BLaER1 (cell line): Measurements from ENCODE around the gene FAM117A.
A peak's percentile ranks its signal among the peaks of the same experiment; 100 is the strongest.

Experiments
- H3K27ac ChIP-seq: shearing (Covaris generic); formaldehyde crosslinking; 2 replicates; pipeline ENCODE4 v1.8.1; 2022
- H3K27me3 ChIP-seq: shearing (Covaris generic); formaldehyde crosslinking; 2 replicates; pipeline ENCODE4 v1.8.1; 2022
- H3K36me3 ChIP-seq: shearing (Covaris generic); formaldehyde crosslinking; 2 replicates; pipeline ENCODE4 v1.8.1; 2022
- H3K4me1 ChIP-seq: shearing (Covaris generic); formaldehyde crosslinking; 2 replicates; pipeline ENCODE4 v1.8.1; 2022
- H3K4me2 ChIP-seq: shearing (Covaris generic); formaldehyde crosslinking; 2 replicates; pipeline ENCODE4 v1.8.1; 2022
- H3K4me3 ChIP-seq: shearing (Covaris generic); formaldehyde crosslinking; 2 replicates; pipeline ENCODE4 v1.8.1; 2022
- H3K9ac ChIP-seq: shearing (Covaris generic); formaldehyde crosslinking; 2 replicates; pipeline ENCODE4 v1.8.1; 2022
- H3K9me3 ChIP-seq: shearing (Covaris generic); formaldehyde crosslinking; 2 replicates; pipeline ENCODE4 v1.8.1; 2022
- H4K20me1 ChIP-seq: shearing (Covaris generic); formaldehyde crosslinking; 2 replicates; pipeline ENCODE4 v1.8.1; 2022
- Cebpa-rat ChIP-seq: shearing (Covaris generic); IDR thresholded peaks from 2 replicates; pipeline ENCODE4 v1.8.1; 2022

The FAM117A gene

DNA sequence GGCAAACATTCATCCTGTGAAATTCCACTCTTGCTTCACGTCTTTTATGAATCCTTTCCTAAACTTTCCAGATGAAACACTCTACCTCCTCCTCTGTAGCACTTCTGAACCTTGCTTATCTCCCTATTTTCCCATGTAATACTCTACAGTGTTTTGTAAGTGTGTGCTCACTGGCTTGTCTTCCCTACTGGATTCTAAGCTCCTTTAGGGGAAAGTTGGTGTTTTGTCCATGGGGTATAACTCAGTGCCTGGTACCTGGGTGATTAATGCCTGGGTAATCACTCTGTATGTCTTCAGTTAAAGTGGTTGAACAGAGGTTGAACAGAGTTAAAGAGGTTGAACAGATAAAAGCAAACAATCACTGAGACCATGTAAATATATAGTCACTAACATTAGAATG, 20.7 kb upstream of the FAM117A start:
- Histone ChIP-seq H3K36me3 (peaks cover 1% of the 10 kb centered on the region), H3K4me2 (peak overlapping the region; percentile 82; the same call in 1 of the 2 replicates), H3K4me1 (peaks cover 75% of the 10 kb centered on the region), H3K9ac (no peak overlapping the region), H3K9me3 (no peaks in the 10 kb centered on the region), H3K4me3 (no peak overlapping the region), H3K27ac (no peak overlapping the region), H3K27me3 (no peaks in the 10 kb centered on the region), H4K20me1 (peaks cover 5% of the 10 kb centered on the region)
- TF ChIP-seq Cebpa-rat, result no peak

DNA sequence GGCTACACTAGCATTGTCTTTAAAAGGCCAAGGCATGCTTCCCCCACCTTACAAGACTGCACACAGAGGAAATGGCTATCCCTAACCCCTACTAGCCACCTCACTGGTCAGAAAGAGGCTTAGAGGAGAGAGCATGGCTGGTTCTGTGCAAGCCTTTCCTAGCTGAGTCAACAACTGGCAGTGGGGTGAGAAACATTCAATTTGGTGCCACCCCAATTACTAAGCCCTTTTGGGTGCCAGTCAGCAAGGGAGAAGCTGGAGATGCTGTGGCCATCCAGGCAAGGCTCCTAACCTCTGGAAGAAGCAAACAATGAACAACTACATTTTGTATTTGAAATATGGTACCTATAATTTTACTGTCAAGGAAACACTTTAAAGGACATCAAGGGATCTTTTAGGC, 19.9 kb upstream of the FAM117A start:
- Histone ChIP-seq H4K20me1 (no peaks in the 10 kb centered on the region), H3K4me3 (no peak overlapping the region), H3K27me3 (no peaks in the 10 kb centered on the region), H3K27ac (peak overlapping the region; percentile 54), H3K4me2 (peak overlapping the region; percentile 82), H3K36me3 (no peaks in the 10 kb centered on the region), H3K4me1 (peaks cover 75% of the 10 kb centered on the region), H3K9ac (peak overlapping the region; percentile 48; the same call in 1 of the 2 replicates), H3K9me3 (no peaks in the 10 kb centered on the region)
- no peak for TF ChIP-seq Cebpa-rat

DNA sequence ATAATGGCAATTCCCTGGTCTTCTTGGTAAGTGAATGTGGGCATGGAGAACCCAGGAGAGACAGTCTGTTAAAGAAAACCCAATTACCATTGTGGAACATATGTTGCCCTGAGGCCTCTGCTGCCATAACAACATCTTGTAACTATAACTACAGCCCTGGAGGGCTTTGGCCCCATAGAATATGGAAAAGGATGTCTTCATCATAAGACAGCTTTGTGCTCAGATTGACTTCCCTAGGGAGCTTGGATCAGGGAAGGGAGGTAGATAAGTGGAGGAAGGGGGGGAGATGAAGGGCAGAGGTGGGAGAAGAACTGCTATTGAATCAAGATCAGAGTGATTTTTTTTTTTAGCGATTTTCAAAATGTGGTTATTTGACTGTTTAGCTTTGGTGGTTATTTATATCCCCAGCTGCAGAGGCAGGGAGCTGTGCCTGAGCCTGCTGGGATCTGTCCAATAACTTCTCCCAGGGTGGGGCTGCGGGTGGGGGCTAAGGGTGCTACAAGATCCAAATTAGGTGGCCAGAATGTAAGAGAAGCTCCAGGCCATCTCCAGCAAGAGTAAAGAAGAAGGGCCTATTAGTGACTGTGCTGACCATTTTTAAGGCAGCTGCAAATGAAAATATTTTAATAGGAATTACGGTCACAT, 19.3 kb upstream of the FAM117A start:
- TF ChIP-seq Cebpa-rat, result no peak
- H3K27me3 ChIP-seq, result no peaks in the 10 kb centered on the region
- no peaks in the 10 kb centered on the region for H3K9me3 ChIP-seq
- H3K9ac ChIP-seq, result peak overlapping the region; percentile 48; the same call in 1 of the 2 replicates
- no peak overlapping the region for H3K4me3 ChIP-seq
- peaks cover 75% of the 10 kb centered on the region for H3K4me1 ChIP-seq
- peak overlapping the region; percentile 82 for H3K4me2 ChIP-seq
- H3K27ac ChIP-seq, result peak overlapping the region; percentile 54
- no peaks in the 10 kb centered on the region for H4K20me1 ChIP-seq
- no peaks in the 10 kb centered on the region for H3K36me3 ChIP-seq

DNA sequence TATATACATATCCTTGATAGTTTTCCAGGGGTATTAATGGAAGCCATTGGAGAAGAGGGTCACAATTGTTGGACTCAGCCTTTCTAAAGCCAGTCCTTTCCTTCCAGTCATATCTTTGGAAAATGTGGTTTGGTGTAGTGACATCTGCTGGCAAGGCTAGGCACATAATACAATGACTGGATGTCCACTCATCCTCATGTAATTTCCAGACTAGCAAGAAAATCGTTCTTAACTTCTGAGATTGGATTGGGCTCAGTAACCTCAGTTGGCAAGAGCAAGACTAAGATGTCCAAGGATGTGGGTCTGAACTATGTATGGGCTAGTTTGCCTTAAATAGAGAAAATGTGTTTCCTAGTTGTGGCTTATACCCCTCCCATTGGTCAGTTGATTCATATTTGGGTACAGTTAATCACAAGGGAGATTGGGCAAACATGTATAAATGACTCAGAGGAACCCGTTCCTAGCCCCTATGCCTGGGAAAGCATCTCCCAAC, 15.9 kb upstream of the FAM117A start:
- Histone ChIP-seq H3K4me3 (no peak overlapping the region), H3K36me3 (no peaks in the 10 kb centered on the region), H3K4me1 (peaks cover 50% of the 10 kb centered on the region), H3K4me2 (peak overlapping the region; percentile 31), H3K9ac (no peak overlapping the region), H3K27ac (no peak overlapping the region), H3K27me3 (no peaks in the 10 kb centered on the region), H4K20me1 (no peaks in the 10 kb centered on the region), H3K9me3 (no peaks in the 10 kb centered on the region)
- TF ChIP-seq Cebpa-rat, result no peak

DNA sequence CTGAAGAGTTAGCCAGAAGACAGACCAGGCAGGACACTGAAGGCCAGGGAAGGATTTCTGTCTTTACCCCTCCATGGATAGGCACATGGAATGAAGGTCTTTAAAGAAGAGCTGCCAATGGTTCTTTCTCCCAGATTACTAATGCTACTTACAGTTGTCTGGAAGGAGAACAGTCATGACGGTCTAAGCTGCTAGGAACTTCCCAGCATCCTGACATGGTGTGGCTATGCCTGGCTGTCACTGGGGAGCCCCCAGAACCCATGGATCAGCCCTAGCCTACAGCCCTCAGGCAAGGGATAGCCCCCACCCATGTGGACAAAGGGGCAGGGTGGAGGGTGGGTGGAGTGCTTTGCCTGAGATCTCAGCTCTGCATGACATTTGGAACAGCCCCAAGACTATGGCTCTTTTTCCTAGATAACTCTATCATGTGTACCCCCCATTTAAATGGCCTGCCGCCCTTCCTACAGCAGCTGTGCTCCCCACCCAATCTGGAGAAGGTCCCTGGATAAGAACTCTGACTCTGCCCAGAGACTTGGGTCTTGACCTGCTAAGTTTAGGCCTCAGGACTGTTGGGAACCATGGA, 15.3 kb upstream of the FAM117A start:
- Histone ChIP-seq H3K36me3 (no peaks in the 10 kb centered on the region), H4K20me1 (no peaks in the 10 kb centered on the region), H3K9me3 (no peaks in the 10 kb centered on the region), H3K4me2 (peak overlapping the region; percentile 31; the same call in 1 of the 2 replicates), H3K27ac (no peak overlapping the region), H3K27me3 (no peaks in the 10 kb centered on the region), H3K9ac (no peak overlapping the region), H3K4me3 (no peak overlapping the region), H3K4me1 (peaks cover 44% of the 10 kb centered on the region)
- no peak for TF ChIP-seq Cebpa-rat

DNA sequence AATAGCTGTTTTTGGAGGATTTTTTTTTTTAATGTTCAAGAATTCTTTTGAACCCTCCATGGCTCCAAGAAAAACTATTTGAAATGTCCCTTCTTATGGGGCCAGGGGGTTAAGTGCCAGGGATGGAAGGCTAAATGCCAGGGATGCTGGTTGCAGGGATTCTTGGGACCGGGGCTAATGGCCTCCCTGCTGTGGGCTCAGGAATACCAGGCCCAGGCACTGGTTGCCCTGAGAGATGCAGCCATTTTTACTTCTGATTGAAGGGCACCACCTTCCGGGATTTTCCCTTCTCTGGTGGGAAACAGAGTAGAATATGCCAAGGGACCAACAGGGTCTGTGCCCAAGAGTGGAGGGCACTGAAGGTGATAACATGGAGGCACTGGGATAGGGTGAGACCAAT, 13.6 kb upstream of the FAM117A start:
- no peaks in the 10 kb centered on the region for H3K9me3 ChIP-seq
- no peak overlapping the region for H3K9ac ChIP-seq
- no peaks in the 10 kb centered on the region for H4K20me1 ChIP-seq
- H3K4me3 ChIP-seq, result no peak overlapping the region
- no peaks in the 10 kb centered on the region for H3K27me3 ChIP-seq
- no peak overlapping the region for H3K27ac ChIP-seq
- H3K4me1 ChIP-seq, result peaks cover 27% of the 10 kb centered on the region
- no peak for TF ChIP-seq Cebpa-rat
- H3K36me3 ChIP-seq, result no peaks in the 10 kb centered on the region
- H3K4me2 ChIP-seq, result no peak overlapping the region

DNA sequence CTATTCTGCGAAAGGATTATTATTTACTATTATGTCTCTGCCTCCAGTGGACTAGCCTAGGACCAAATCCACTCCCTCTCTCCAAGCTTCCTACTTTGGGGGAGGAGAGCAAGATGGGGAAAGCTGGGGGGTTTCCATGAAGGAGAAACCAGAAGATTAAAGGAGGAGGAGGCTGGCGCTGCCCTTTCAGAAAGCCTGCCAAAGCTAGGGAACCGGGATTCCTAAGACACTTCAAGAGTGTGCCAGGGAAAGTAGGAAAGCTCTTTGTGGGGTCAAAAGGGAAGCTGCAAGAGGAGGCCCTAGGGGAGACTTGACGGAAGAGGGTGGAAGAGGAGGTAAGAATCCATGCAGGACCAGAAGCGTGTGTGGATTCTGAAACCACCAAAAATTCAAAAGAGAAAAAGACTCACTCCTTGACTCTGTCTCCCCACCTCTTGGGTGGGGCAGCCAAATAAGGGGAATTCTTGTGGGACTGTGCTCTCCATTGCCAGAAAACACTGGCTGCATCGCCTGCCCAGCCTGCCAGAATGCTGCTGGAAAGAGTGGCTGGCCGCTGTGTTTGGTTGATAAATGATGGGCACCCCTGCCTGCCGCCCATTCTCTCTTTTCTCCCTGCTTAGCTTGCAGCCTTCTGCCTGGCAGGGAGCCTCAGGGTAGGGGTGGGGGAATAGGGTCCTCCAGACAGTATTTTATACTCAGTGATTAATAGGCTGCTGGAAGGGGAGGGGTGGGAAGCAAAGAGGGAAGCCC, 12.8 kb upstream of the FAM117A start:
- no peak overlapping the region for H3K4me2 ChIP-seq
- no peak overlapping the region for H3K27ac ChIP-seq

DNA sequence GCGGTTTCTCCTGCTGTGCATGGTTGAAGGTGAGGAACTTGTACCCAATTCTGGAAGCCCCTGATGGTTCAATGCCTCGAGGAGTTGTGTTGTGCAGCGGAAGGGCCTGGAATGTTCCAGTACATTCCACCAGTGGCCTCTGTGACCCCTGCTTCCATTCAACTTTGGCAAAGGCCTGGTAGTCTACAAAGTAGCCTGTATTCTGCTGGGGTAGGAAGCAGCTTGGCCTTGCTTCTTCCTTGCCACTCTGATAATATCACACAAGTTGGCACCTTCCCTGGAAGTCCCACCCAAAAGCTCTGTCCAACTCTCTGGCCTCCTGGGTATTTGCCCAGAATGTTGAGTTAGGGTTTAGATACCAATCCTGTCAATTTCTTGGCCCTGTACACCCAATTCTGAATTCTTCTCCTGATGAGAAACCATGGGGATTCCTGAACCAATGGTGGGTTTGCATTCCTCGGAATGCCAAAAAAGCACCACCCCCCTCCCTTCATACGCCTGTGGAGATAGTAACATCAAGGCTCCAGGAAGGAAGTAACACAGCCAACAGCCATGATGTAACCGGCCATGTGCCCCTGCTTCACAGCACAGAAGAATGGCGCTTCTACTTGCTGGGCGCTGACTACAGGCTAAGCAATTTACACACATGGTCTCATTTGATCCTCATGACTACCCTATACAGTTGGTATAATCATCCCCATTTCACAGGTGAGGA, 11.8 kb upstream of the FAM117A start:
- no peak overlapping the region for H3K9ac ChIP-seq

More for the DNA sequence above, 12.8 kb upstream of the FAM117A start:
- H3K4me3 ChIP-seq, result no peak overlapping the region
- no peaks in the 10 kb centered on the region for H3K9me3 ChIP-seq
- H3K36me3 ChIP-seq, result no peaks in the 10 kb centered on the region
- no peak overlapping the region for H3K9ac ChIP-seq
- H3K27me3 ChIP-seq, result no peaks in the 10 kb centered on the region
- peaks cover 29% of the 10 kb centered on the region for H3K4me1 ChIP-seq
- no peaks in the 10 kb centered on the region for H4K20me1 ChIP-seq
- TF ChIP-seq Cebpa-rat, result no peak

DNA sequence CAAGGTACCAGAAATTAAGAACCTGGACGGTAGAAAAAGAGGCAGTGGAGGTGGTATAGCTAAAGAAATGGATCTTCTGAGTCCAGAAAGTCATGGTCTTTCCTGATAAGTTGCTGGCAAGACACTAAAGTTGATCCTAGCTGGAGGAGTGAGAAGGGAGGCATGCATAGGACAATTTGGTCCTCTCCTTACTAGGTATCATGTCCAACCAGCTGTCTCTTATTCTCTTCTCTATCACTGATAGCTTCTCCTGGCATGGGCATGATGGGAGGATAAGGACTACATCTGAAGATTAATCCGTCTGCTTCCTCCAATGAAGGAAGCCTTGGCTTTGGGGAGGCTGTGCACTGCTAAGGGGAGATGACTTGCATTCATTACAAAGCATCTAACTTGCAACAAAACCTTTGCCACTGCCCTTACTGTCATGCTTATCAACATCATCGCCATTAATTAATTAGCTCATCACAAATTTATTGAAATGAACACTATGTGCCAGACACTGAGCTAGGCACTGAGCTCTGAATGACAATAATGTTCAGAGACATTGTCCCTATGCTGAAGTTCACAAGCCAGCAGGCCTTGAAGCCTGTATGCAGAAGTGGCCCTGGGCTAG, 3.1 kb upstream of the FAM117A start:
- H3K36me3 ChIP-seq, result no peaks in the 10 kb centered on the region
- TF ChIP-seq Cebpa-rat, result no peak
- peaks cover 46% of the 10 kb centered on the region for H3K4me1 ChIP-seq
- peaks cover 15% of the 10 kb centered on the region for H4K20me1 ChIP-seq
- H3K4me3 ChIP-seq, result no peak overlapping the region
- H3K27ac ChIP-seq, result no peak overlapping the region
- no peaks in the 10 kb centered on the region for H3K27me3 ChIP-seq
- H3K9ac ChIP-seq, result no peak overlapping the region
- peak overlapping the region; percentile 62 for H3K4me2 ChIP-seq
- H3K9me3 ChIP-seq, result no peaks in the 10 kb centered on the region

More for the DNA sequence above, 11.8 kb upstream of the FAM117A start:
- H3K9me3 ChIP-seq, result no peaks in the 10 kb centered on the region
- no peak overlapping the region for H3K4me3 ChIP-seq
- H3K4me2 ChIP-seq, result no peak overlapping the region
- no peak for TF ChIP-seq Cebpa-rat
- H3K36me3 ChIP-seq, result no peaks in the 10 kb centered on the region
- H3K27me3 ChIP-seq, result no peaks in the 10 kb centered on the region
- no peak overlapping the region for H3K27ac ChIP-seq
- H4K20me1 ChIP-seq, result no peaks in the 10 kb centered on the region
- H3K4me1 ChIP-seq, result peaks cover 34% of the 10 kb centered on the region
